Stimulated activated CD4-positive, alpha-beta T cell treated with anti-CD3 and anti-CD28 coated beads, TNF-alpha, amount 100 ng/mL, for 4 hours (primary cell): ENCODE data around the gene LYZL2.
A peak's percentile ranks its signal among the peaks of the same experiment; 100 is the strongest.
"Not testable (repeated sequence)": the region's sequence is repeated elsewhere in the genome, so short reads cannot be mapped to it uniquely, and the experiment has no call there.

Source experiments
- DNase-seq, 3 experiments: peaks; one replicate each; pipeline ENCODE4 v3.0.0-alpha.2; 2020; ENCODE audit warnings: low read depth in 3 of 3

LYZL2 gene

DNA sequence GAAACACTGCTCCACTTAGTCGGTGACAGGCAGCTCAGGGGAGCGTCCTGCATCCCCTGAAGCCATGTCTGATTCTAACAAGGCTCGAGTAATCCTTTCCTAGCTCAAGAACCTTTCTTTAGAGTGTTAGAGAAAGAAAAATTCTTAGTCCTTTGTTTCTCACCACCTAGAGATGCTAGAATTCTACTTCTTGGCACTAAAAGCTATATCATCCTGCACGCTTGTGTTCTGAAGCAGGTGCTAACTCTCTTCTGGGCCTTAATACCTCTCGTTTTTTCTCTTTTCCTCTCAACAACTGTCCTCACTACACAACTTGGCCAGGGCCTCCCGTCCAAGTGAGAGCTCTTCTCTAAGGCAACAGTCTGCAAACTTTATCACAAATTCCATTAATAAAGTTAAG lies at the start of gene LYZL2:
Gene LYZL2, minus strand, starts transcription at position 101 of the 400 bp plus-strand sequence. CDS start 2,838 bp downstream, outside the sequence.
- DNase-seq = no peak

DNA sequence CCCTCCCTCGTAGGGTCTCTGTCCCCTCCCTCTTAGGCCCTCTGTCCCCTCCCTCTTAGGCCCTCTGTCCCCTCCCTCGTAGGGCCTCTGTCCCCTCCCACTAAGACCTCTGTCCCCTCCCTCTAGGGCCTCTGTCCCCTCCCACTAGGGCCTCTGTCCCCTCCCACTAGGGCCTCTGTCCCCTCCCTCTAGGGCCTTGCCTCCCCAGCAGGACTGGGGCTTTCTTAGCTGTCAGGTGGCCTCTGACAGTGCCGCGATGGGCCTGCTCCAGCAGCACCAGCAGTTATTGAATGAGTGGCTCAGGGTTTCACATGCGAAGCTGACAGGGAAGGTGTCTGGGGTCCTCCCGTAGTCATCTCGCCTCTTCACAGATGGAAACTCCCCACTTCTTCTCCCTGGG lies 48.1 kb upstream of the LYZL2 start:
- not testable (repeated sequence) for DNase-seq

DNA sequence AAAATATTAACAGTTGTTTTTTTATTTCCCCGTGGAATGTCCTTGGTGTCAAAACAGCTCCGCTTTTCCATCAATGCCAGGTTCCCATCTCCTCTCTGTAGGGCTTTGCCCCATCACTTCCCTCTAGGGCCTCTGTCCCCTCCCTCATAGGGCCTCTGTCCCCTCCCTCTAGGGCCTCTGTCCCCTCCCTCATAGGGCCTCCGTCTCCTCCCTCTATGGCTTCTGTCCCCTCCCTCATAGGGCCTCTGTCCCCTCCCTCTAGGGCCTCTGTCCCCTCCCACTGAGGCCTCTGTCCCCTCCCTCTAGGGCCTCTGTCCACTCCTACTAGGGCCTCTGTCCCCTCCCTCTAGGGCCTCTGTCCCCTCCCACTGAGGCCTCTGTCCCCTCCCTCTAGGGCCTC lies 47.6 kb upstream of the LYZL2 start:
- DNase-seq = not testable (repeated sequence)

DNA sequence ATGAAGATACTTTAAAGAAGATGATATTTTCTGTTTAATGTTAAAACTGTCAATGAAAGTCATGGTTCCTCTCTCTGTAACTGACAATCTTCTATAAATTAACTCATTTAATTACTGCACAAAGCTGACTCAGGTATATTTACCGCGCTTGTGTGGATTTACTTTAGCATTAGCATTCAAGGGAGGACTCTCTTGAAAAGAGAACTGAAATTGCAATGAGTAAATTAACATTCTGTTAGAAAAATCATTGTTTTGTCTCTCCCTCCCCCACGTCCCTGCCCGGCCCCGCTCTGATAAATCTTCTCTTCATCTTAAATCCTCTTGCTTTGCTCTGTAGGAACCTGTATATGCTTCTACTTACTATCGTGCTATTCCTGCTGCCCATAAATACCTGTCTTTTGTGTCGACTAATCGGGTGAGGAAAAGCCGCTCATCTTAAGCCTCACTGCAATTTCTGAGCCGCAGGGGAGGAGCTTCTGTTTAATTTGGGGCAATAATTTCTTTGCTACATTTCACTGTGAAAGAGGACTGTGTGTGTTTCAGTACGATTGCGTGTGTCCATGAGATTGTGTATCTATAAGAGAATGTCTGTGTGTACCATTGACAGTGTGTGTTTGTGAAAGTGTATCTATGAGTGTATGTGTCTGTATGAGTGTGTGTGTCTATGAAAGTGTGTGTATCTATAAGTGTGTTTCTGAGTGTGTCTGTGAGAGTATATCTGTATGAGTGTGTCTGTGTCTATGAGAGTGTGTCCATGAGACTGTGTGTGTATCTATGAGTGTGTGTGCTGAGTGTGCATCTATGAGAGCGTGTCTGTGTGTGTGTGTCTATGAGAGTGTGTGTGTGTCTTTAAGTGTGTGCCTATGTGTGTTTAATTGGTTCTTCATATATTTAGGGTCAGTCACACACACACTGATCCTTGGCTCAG lies 46.5 kb upstream of the LYZL2 start:
- no peak for DNase-seq

DNA sequence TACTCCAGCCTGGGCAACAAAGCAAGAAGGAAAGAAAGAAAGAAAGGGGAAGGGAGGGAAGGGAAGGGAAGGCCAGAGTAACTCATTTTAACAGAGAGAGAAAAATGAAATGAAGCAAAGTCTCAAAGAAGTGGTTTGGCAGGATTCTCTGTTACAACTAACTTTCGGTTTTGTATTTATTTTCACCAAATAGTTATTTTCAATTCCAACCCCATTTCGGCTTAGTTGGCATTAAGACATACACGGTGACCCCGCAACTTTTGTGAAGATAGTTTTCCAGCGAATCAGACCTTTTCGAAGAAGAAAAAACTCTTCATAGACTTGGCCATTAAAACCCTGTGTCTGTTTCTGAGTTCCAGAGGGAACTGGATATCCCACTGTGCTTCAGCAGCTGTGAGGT lies 45.2 kb upstream of the LYZL2 start:
- no peak for DNase-seq

DNA sequence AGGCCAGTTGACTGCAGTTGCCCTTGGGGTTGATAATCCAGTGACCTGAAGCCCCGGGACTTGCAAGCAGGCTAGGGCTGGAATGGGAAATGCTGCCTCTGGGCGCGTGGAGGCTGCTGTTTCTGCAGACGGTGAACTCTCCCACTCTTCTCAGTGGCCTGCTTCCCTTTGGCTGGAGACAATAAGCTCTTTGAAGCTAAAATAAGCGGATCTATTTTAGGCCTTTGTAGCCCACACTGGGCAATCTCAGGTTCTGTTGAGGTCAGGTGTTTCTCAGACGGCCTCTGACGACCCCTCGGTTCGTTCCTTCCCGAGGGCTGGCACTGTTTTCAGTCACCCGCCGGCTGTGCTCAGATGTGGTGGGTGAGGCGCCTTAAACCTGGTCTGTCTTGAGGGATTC lies 43.7 kb upstream of the LYZL2 start:
- DNase-seq = not testable (repeated sequence)

DNA sequence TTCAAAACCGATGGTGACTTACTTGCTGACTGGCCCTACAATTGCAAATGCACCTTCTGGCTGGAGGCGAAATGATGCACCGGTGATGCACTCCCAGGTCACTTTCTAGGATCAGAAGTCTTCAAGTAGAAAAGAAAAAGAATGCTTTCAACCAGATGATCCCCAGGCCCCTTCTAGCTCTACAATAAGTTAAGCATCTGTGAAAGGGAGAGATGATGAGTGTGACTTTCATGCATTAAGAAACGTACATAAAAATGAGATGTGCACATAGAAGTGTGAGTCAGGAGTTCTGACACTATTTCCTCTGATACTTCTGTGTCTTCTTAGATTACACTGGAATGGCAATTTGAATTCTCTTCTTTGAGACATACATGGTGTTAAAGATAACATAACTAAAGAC lies 42.8 kb upstream of the LYZL2 start:
- DNase-seq = not testable (repeated sequence)

DNA sequence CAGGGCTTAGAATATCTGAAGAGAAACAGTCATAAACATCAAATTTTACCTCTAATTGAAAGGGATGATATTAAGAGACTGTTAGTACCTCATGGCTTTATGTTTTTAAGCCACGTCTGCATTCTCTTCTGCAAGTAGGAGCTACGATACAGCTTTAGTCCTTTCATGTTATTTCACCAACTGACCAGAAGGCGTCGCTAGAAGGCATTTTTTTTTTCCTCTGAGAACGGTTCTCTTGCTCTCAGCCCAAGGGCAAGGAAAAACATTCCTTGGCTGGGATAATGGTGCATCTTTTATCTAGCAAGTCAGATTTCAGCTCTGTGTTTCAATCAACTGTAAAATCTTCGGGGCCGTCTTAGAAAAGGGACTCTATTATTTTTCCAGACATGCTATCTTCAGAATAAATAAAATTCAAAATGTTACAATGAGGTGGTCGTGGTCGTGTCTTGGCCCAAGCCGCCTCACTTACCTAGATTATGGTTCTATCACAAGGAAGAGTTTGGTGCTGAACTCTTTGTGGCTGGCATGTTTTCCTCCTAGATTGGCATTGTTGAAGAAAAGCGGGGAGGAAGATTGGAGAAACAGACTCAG lies 41.6 kb upstream of the LYZL2 start:
- peak in 1 of 3 experiments; percentile 7 for DNase-seq

DNA sequence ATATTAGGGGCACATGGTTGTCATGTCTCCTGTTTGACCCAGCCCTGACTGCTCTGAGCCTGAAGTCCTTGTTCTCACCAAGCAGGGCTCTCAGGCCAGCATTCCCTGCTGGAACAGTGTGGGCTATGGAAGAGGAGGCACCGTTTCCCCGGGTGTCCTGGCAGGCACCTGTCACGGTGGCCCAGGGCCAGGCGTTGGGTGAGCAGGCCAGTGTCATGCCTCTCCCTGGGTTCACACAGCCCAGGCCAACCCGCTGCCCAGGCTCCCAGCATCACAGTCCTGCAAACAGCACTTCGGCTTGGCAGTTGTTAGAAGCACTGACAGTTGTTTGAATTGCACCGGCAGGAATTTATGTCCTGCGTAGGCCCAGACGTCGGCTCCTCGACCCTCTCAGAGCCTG lies 38.4 kb upstream of the LYZL2 start:
- DNase-seq = not testable (repeated sequence)

DNA sequence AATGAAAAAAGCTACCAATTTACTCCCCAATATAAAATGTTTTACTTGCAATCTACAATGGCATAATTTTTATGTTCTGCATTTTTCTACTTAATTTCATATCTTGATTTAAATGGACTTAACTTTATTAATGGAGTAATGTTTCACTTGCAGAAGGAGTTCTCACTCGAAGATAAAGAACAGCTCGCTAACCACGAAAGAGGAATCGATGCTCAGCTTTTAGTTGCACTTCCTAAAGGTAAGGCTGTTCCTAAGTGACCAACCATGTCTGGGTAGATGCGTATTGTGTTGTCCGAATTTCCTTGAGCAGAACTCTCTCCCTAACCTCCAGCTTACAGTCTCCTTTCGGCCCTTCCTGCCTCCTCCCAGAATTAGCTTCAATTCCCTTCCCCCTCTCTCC lies 33.9 kb upstream of the LYZL2 start:
- DNase-seq = not testable (repeated sequence)

DNA sequence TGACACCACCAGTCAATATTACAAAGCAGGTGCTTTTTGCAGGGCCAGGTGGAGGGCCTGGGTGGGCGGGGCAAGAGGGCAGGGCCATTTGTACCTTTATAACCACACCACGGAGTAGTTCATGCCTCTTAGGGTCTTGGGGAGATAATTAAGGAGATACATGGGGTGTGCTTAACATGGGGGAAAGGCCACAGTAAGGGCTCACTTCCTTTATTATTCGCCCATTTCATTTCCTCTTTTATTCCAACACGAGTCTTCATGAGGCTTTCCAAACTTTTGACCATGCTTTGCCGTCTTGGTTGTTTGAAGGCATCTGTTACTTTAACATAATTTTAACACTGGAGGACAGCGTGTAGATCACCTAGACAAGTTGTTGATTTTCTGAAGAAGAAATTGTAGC lies 33.3 kb upstream of the LYZL2 start:
- DNase-seq = no peak

DNA sequence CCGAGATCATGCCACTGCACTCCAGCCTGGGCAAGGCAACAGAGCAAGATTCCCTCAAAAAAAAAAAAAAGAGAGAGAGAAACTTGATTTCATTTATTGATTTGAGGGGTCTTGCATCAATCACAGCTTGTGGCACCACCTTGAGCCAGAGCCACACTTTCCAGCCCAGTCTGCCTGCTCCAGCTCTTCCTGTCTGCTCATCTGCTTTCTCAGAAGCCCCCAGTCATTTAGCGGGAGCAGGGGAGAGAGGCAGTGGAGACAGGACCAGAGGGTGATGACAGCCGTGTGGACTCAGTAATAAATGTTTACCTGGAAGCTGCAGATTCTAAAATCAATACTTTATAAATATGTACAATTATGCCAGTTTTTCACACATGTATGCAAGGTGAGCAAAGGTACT lies 30.8 kb upstream of the LYZL2 start:
- DNase-seq = not testable (repeated sequence)

DNA sequence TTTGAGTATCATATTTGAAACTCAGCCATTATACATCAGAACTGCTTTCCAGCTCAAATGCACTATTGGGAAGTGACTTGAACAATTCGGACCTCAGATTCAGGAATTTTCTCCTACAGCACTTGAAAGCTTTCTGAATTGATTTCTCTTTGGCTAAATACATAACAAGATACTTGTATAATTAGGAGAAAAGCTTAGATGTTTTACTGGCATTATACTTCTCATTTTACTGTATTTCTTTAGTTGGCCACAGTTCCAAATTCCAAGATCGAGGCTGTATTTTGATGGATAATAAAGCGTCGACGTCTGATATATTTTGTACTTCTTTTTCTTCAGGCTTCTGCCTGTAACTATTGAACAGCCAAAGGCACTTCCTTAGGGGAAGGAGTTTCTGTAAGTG lies 26.7 kb upstream of the LYZL2 start:
- no peak for DNase-seq

DNA sequence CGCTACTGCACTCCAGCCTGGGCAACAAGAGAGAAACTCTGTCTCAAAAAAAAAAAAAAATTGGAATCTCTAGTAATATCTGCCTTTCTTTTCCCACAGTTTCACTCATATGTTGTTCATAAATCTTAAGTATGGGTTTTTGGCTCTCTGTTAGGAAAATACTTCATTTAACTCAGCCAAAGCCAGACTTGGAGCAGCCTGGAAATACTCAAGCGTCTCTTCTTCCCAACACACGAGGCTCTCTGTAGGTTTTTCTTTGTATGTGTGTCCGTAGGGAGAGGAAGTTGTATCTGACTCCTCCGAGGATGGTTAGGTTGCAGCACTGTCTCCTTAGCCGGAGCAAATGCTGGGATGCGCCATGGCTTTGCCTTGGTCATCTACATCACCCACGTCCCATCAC lies 25.4 kb upstream of the LYZL2 start:
- not testable (repeated sequence) for DNase-seq

DNA sequence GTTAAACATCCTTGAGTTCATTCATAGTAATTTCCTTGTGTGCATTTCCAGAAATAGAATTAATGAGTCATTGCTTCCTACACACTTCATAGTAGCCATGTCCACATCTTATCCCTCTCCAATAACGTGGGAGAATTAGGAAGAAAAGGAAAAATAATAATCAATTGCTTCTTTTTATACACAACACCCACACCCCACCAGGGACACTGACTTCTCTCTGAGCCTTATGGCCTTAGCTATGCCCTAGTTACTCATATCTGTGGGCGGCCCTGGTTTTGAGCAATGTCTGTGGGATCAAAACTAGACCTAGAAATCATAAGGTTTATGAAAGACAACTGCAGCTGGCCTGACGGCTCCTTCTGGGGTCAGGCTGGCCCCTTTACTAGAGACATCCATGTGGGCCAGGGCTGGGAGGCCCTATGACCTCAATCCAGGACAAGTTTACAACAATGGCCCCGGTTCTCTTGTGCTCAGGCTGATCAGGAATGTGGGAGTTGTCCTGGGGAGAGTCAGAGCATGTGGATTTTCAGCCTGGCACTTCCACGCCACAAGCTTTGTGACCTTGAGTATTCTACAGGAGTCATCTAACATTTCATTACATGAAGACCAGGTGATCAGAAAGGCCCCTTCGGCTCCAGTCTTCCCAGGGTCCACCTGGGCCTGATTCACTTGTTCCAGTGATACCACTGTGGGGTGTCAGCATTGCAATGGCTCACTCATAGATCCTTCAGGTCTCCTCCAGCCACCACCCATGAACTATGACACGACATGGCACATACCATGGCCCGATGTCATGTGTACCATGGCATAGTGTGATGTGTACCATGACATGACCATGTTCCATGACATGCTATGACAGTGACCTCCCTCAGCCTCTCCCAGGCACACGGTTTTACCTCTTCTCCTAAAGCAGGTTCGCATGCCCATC lies 22.2 kb upstream of the LYZL2 start:
- DNase-seq = not testable (repeated sequence)

DNA sequence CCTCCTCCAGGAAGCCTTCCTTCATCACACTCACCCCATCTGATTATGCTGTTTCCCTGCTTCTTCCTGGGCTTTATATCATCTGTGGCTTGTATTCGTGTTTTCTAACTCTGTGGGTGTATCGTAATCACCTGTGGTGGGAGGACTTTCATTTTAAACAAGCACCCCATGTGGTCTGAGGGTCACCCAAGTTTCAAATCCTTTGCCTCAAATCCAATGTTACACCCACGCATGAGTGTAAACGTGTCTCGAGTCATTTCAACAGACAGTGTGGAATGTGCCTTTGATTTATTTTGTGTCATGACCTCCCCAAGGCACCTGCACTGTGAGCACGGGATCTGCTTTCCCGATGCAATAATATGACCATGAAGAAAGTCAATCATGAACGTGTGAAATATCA lies 17.5 kb upstream of the LYZL2 start:
- no peak for DNase-seq

DNA sequence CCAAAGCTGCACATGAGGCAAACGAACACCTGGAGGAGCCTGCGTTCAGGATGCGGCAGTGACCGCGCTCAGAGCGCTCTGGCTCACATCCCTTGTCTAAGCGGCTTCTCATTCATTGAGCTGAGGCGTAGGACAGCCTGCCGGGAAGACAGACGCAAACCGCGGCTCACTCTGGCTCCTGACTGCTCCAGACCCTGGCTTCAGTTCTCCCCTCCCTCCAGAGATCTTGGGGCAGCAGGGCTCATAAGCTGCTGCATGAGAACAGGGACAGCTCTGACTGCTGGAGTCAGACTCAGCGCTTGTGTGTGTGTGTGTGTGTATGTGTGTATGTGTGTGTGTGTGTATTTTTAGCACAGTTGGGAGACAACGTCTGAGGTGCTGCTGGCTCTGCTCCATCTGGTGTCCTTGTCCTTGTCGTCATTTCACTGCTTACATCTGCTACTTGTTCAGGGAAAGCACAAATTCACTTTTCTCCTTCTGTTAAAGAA lies 15.8 kb upstream of the LYZL2 start:
- no peak for DNase-seq

DNA sequence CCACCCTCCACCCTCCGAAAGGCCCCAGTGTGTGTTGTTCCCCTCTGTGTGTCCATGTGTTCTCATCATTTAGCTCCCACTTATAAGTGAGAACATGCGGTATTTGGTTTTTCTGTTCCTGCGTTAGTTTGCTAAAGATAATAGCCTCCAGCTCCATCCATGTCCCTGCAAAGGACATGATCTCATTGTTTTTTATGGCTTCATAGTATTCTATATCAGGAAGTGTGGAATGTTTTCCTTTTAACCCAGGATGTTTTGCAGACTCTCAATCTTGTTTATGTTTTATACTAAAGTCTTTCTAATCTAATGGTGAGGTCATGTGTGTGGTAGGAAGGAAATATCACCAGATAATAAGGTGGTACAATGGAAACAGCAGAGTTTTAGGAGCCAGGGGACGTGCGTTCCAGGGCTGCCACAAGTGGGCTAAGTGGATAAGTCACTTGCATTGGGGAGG lies 14.9 kb upstream of the LYZL2 start:
- DNase-seq = not testable (repeated sequence)

DNA sequence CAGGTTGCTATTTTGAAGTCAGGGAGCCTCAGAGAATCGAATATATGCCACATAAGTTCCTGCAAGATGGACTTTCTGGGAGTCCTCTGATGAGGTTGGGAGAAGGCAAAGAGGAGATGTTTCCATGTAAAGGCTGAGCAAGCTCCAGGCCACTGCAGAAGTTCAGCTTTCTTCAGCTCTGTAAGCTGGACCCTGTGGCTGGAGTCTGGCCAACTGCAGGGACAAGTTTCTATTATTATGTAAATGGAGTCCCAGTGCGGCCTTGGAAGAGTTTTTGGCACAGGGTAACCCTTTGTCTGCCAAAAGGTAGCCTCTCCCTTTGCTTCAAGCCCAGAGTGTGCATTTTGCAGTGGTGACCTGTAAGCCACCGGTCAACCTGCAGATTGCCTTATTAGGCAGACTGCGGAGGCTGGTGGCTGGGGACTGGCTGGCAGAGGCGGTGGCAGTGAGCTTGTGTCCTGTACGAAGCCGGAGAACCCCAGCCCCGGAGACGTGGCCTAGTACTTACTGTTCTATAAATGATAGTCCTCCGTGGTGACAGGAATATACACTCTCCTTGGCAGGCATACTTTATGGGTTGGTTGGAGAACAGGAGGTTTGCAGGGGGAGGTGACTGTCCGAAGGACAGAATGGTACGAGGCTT lies 14.1 kb upstream of the LYZL2 start:
- not testable (repeated sequence) for DNase-seq

DNA sequence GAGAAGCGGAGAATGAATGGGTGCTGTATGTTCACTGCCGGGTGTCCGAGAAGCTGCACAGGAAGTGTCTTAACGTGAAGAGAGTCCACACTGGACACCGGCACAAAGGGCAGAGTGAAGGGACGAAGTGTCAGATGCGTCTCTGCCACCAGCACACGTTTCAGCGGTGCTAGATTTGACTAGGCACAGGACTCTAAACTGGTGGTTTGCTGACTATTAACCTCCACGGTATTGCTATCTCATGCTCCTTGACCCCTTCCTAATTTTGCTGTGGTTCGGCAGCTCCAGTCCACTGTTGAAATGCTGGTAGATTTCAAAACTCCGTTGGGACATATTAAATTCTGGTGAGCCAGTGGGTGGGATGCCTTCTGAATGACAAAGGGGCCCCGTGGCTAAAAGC lies 13.3 kb upstream of the LYZL2 start:
- not testable (repeated sequence) for DNase-seq
